OCI-LY1 (cell line): ENCODE results near the gene PDS5B.

Experiments
- CTCF ChIP-seq: fragments of 200-600 bp; sonication (generic), shearing (Covaris generic); IDR thresholded peaks from 2 replicates; pipeline ENCODE4 v1.5.1; 2017; ENCODE audit warnings: mild to moderate bottlenecking, antibody characterized with exemption, low read length, moderate library complexity, mixed read lengths
- EZH2 ChIP-seq: fragments of 200-600 bp; sonication (generic), shearing (Covaris generic); IDR thresholded peaks from 2 replicates; pipeline ENCODE4 v1.8.0; 2017; ENCODE audit warnings: borderline replicate concordance, mixed run types, mild to moderate bottlenecking, antibody characterized with exemption, low read length, moderate library complexity, mixed read lengths

GRCh38 chr13:32581177-32581786 lies 5.0 kb upstream of the PDS5B start:
- peak; percentile 43 for TF ChIP-seq CTCF
- TF ChIP-seq EZH2, result no peak
